GM10248 (cell line): ENCODE data around the gene KCNK17.

Source experiments
- CTCF ChIA-PET: fragments of 300-600 bp; sonication (Branson Sonifier 250); formaldehyde crosslinking; extraction: SDS; loops from one replicate; lab custom pipeline; 2021; ENCODE audit warnings: antibody characterized with exemption; lab: Yijun Ruan, JAX
- POLR2A ChIA-PET: fragments of 350-650 bp; sonication (Branson Sonifier 250); formaldehyde crosslinking; extraction: SDS; loops from one replicate; lab custom pipeline; 2020; ENCODE audit warnings: antibody characterized with exemption; lab: Yijun Ruan, JAX
- DNase-seq: peaks from one replicate; pipeline ENCODE4 v3.0.0; 2012; ENCODE audit errors: extremely low spot score
- TF ChIP-seq, protein P1 (sequence below): IDR thresholded peaks from 2 replicates; pipeline ENCODE4 v1.5.1; 2012; ENCODE audit warnings: mild to moderate bottlenecking, low read depth; ENCODE audit errors: extremely low read depth, missing control alignments, control extremely low read depth

Gene KCNK17

DNA sequence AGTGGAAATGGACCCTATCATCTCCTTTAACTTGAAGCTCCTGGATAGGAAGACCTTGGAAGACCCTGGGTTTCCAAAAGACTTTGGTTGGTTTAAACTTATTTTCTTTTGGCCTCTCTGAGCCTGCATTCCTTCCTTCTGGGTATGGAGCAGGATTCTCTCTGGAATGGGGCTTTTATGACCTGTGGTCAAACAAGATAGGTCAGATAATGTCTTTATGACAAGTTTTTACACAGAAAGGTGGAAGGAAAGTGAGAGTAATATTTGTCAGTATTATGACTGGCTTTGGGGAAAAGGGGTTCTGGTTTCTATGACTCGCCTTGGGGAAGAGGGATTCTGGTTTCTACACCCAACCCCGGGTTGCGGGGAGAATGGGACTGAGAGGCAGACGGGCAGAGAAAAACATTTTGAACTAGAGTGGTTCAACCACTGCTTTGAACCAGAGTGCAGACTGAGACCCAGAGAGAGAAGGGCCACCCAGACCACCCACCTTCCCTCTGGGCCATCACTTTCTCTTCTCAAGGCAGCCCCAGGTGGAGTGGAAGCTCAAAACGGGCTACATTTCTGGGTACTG, 47.4 kb downstream of the KCNK17 start:
- no peak for DNase-seq
- TF ChIP-seq, protein P1, sequence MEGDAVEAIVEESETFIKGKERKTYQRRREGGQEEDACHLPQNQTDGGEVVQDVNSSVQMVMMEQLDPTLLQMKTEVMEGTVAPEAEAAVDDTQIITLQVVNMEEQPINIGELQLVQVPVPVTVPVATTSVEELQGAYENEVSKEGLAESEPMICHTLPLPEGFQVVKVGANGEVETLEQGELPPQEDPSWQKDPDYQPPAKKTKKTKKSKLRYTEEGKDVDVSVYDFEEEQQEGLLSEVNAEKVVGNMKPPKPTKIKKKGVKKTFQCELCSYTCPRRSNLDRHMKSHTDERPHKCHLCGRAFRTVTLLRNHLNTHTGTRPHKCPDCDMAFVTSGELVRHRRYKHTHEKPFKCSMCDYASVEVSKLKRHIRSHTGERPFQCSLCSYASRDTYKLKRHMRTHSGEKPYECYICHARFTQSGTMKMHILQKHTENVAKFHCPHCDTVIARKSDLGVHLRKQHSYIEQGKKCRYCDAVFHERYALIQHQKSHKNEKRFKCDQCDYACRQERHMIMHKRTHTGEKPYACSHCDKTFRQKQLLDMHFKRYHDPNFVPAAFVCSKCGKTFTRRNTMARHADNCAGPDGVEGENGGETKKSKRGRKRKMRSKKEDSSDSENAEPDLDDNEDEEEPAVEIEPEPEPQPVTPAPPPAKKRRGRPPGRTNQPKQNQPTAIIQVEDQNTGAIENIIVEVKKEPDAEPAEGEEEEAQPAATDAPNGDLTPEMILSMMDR = no peak
- POLR2A ChIA-PET = no interaction called here
- CTCF ChIA-PET = interaction anchor here (1.1 to 1.6 kb wide), 2 partner anchors 9 to 98 kb away, joined by 3 to 5 read pairs; no protein-coding TSS in a partner anchor

DNA sequence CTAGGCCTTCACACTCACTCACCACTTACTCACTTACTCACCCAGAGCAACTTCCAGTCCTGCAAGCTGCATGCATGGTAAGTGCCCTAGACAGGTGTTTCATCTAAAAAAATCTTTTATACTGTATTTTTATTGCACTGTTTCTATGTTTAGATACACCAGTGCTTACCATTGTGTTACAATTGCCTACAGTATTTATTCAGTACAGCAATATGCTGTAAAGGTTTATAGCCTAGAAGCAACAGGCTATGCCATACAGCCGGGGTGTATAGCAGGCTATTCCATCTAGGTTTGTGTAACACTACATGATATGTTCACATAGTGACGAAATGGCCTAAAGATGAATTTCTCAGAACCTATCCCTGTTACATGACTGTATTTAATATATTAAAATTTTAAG, 47.8 kb downstream of the KCNK17 start:
- ChIA-PET POLR2A (no interaction called here), CTCF (interaction anchor here (1.1 to 1.6 kb wide), 2 partner anchors 10 to 98 kb away, joined by 3 to 5 read pairs; no protein-coding TSS in a partner anchor)
- DNase-seq = no peak
- TF ChIP-seq, protein P1 = no peak

DNA sequence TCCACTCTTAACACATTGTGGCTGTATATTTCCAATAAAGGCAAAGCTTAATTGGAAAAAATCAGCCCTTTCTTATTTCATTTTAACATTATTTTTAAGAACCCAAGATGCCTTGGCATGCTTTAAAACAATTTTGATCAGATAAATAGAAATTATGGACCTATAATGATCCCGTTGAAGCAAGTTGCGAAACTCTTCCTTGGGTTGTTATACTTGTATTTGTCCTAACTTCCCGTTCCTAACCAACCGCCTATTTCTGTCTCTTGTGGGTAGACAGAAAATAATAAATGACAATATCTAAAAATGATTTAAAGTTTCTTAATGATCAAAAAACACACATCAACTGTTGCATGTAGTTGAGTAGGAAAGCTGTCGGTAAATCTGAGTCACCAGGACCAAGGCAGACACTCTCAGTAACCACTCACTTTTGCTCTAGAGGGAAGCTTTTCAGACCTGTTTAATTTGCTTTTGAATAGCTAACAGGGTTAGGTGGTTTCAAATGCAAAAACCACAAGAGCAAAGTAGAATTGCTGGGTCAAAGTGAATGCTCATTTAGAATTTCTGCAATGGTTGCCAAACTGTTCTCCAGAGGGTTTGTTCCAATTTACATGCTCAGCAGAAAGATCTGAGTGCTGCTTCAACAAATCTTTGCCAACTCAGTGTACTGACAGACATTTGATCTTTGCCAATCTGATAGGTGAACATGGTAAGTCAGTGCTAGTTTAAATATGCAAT, 50.7 kb downstream of the KCNK17 start:
- CTCF ChIA-PET = interaction anchor here (0.8 kb wide), 1 partner anchor 46 kb away, joined by 3 read pairs; no protein-coding TSS in a partner anchor
- POLR2A ChIA-PET = no interaction called here
- no peak for DNase-seq

DNA sequence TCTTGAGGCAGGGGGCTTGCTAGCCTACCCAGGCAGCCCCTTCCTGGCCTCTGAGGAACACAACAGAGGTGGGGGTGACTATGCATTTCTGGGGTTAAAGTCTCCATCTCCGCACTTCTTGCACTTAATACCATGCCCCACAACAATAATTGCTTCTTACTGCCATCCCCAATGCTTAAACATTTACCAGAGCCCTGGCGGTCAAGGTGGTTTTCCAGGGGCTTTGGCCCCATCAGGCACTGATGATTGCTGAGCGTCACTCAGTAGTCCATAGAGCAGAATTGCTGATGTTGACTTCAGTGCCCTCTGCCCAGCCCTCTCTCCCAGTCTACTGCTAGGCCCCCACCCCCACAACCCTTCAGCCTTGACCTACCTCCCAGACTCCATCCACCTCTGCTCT, 52.5 kb downstream of the KCNK17 start:
- POLR2A ChIA-PET = no interaction called here
- TF ChIP-seq, protein P1 = no peak
- CTCF ChIA-PET = no interaction called here
- DNase-seq = no peak

More for the DNA sequence above, 50.7 kb downstream of the KCNK17 start:
- TF ChIP-seq, protein P1 = no peak

DNA sequence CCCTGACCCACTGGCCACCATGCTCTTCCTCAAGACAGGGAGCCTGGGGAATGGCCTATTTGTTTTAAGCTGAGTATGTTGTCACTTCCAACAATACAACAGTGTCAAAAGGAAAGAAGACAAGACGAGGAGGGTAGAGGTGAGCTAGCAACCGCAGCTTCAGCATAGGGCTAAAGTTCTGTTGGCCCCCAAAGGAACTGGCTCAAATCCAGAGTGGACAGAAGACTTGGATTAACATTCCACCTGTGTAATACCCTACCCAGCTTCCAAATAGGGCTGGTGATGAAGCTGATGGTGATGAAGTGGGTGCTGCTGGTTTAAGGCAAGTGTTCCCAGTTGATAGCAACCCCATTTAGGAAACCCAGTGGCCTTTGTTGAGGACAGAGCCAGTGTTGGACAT, 53.3 kb downstream of the KCNK17 start:
- no peak for DNase-seq
- ChIA-PET CTCF (interaction anchor here (0.7 kb wide), 1 partner anchor 43 kb away, joined by 3 read pairs; no protein-coding TSS in a partner anchor), POLR2A (no interaction called here)
- TF ChIP-seq, protein P1 = no peak

DNA sequence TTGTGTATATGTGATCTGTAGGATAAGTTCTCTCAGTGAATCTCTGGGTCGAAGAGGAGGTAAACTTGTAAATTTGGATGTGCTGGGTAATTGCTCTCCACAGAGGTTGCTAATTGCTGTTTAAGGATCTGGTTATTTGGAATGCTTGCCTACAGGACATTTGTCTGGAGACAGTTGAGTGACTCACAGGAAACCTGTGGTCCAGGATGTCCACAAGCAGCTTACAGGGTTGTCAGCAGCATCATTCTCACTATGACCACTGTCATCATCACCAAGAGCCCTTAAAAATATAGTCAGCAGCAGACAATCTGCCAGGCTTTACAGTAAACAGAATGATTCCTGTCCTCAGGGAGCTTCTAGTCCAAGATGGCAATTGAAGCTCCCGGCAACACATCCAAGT, 53.8 kb downstream of the KCNK17 start:
- POLR2A ChIA-PET = no interaction called here
- no peak for DNase-seq
- CTCF ChIA-PET = interaction anchor here (0.7 to 1.6 kb wide), 3 partner anchors 31 to 95 kb away, joined by 3 to 4 read pairs (median 4); no protein-coding TSS in a partner anchor
- TF ChIP-seq, protein P1 = no peak
